Measurements from ENCODE around the gene ARHGAP9. TPM values are rescaled to one million over a fixed set of nuclear protein-coding genes. Genes with fewer than 3 reads are reported as not detected.

Gene ARHGAP9
- total RNA-seq, 1 experiment from 2014 or later, result 0.52 TPM

- no TSS peak for BruUV-seq (replicated peaks)
- Histone ChIP-seq H3K36me3 (ENCODE audit: insufficient read depth, low read length, poor library complexity, severe bottlenecking) (peaks cover 93% of the 10 kb centered on the region), H3K4me3 (ENCODE audit: low read depth, low read length, poor library complexity, severe bottlenecking) (no peak overlapping the region), H3K4me1 (ENCODE audit: insufficient read depth, low read length, poor library complexity, severe bottlenecking) (peaks cover 16% of the 10 kb centered on the region), H3K27ac (ENCODE audit: low read depth, low read length, poor library complexity, severe bottlenecking) (no peak overlapping the region), H3K9me3 (ENCODE audit: low read depth, low read length, poor library complexity, severe bottlenecking) (no peaks in the 10 kb centered on the region), H3K27me3 (replicated peaks; ENCODE audit: insufficient read depth, low read depth, low read length, poor library complexity) (no peaks in the 10 kb centered on the region)
- intact Hi-C loops (cut with micrococcal nuclease; ENCODE audit: unreplicated experiment), result no loop called here
- no peak for DNase-seq (ENCODE audit: low spot score)
- CTCF ChIA-PET, result no interaction called here
- POLR2A ChIA-PET (ENCODE audit: low non-redundant PET), result no interaction called here
- no peak for TF ChIP-seq EZH2 (IDR thresholded peaks at IDR 0.05; ENCODE audit: borderline replicate concordance, low read depth, low read length, poor library complexity, severe bottlenecking)
- no peak for TF ChIP-seq CTCF (conservative IDR thresholded peaks at IDR 0.05; ENCODE audit: low read depth, low read length)
These were observed 33.6 kb upstream of the ARHGAP9 start for GRCh38 chr12:57513266-57513665.

- ChIA-PET POLR2A (ENCODE audit: low non-redundant PET) (no interaction called here), CTCF (no interaction called here)
- Histone ChIP-seq H3K27me3 (replicated peaks; ENCODE audit: insufficient read depth, low read depth, low read length, poor library complexity) (no peaks in the 10 kb centered on the region), H3K36me3 (ENCODE audit: insufficient read depth, low read length, poor library complexity, severe bottlenecking) (peaks cover 87% of the 10 kb centered on the region), H3K9me3 (ENCODE audit: low read depth, low read length, poor library complexity, severe bottlenecking) (no peaks in the 10 kb centered on the region), H3K4me3 (ENCODE audit: low read depth, low read length, poor library complexity, severe bottlenecking) (no peak overlapping the region), H3K4me1 (ENCODE audit: insufficient read depth, low read length, poor library complexity, severe bottlenecking) (peaks cover 11% of the 10 kb centered on the region), H3K27ac (ENCODE audit: low read depth, low read length, poor library complexity, severe bottlenecking) (no peak overlapping the region)
- intact Hi-C loops (cut with micrococcal nuclease; ENCODE audit: unreplicated experiment), result no loop called here
- DNase-seq (ENCODE audit: low spot score), result no peak
- no peak for TF ChIP-seq EZH2 (IDR thresholded peaks at IDR 0.05; ENCODE audit: borderline replicate concordance, low read depth, low read length, poor library complexity, severe bottlenecking)
- TF ChIP-seq CTCF (conservative IDR thresholded peaks at IDR 0.05; ENCODE audit: low read depth, low read length), result no peak
- no TSS peak for BruUV-seq (replicated peaks)
These were observed 33.0 kb upstream of the ARHGAP9 start for GRCh38 chr12:57512665-57513064.

GRCh38 chr12:57511588-57512325 lies 32.1 kb upstream of the ARHGAP9 start:
- no TSS peak for BruUV-seq (replicated peaks)
- Histone ChIP-seq H3K4me1 (ENCODE audit: insufficient read depth, low read length, poor library complexity, severe bottlenecking) (peaks cover 6% of the 10 kb centered on the region), H3K4me3 (ENCODE audit: low read depth, low read length, poor library complexity, severe bottlenecking) (no peak overlapping the region)

More at GRCh38 chr12:57511588-57512325, 32.1 kb upstream of the ARHGAP9 start:
- no peak for TF ChIP-seq EZH2 (IDR thresholded peaks at IDR 0.05; ENCODE audit: borderline replicate concordance, low read depth, low read length, poor library complexity, severe bottlenecking)
- no peak for TF ChIP-seq CTCF (conservative IDR thresholded peaks at IDR 0.05; ENCODE audit: low read depth, low read length)
- ChIA-PET POLR2A (ENCODE audit: low non-redundant PET) (interaction anchor here (0.7 kb wide), 1 partner anchor 12 kb away, joined by 5 read pairs; no protein-coding TSS in a partner anchor), CTCF (no interaction called here)
- no peak overlapping the region for H3K27ac ChIP-seq (ENCODE audit: low read depth, low read length, poor library complexity, severe bottlenecking)
- intact Hi-C loops (cut with micrococcal nuclease; ENCODE audit: unreplicated experiment), result no loop called here
- DNase-seq (ENCODE audit: low spot score), result no peak
- peaks cover 78% of the 10 kb centered on the region for H3K36me3 ChIP-seq (ENCODE audit: insufficient read depth, low read length, poor library complexity, severe bottlenecking)
- H3K9me3 ChIP-seq (ENCODE audit: low read depth, low read length, poor library complexity, severe bottlenecking), result no peaks in the 10 kb centered on the region
- H3K27me3 ChIP-seq (replicated peaks; ENCODE audit: insufficient read depth, low read depth, low read length, poor library complexity), result no peaks in the 10 kb centered on the region

All from A673 (cell line).